Prostate gland (tissue), 2 donors: Measurements from ENCODE around the gene NAT9. TPM values are rescaled to one million over a fixed set of nuclear protein-coding genes. Genes with fewer than 3 reads are reported as not detected.

Source experiments
- DNase-seq: peaks from one replicate; pipeline ENCODE4 v3.0.0-alpha.2; 2019; ENCODE audit warnings: low spot score
- H3K27ac ChIP-seq, 2 donors: fragments of 200-600 bp; sonication (generic); 2 replicates each; pipeline ENCODE4 v1.5.1; 2017 to 2019
- H3K27me3 ChIP-seq: fragments of 200-600 bp; sonication (generic); replicated peaks from 2 replicates; pipeline ENCODE4 v1.5.1; 2019; ENCODE audit not compliant: insufficient read depth
- H3K36me3 ChIP-seq, 2 donors: fragments of 200-600 bp; sonication (generic); 1 replicate in 1 of 2; 2 replicates in 1 of 2; pipeline versions ENCODE4 v1.5.1 to v1.8.1; 2017 to 2019
- H3K4me1 ChIP-seq: fragments of 200-600 bp; sonication (generic); replicated peaks from 2 replicates; pipeline ENCODE4 v1.5.1; 2019
- H3K4me3 ChIP-seq, 2 donors: fragments of 200-600 bp; sonication (generic); 2 replicates each; pipeline ENCODE4 v1.5.1; 2017 to 2019
- H3K9me3 ChIP-seq: fragments of 200-600 bp; sonication (generic); 2 replicates; pipeline ENCODE4 v1.5.1; 2017
- CTCF ChIP-seq, 4 experiments: fragments of 200-600 bp in 2 of 4; fragments of 450-650 bp in 2 of 4; sonication (generic) in 2 of 4; IDR thresholded peaks; 1 replicate in 3 of 4; 2 replicates in 1 of 4; pipeline ENCODE4 v1.5.1; 2016 to 2019; ENCODE audit warnings: antibody characterized with exemption in 4 of 4, mild to moderate bottlenecking in 2 of 4, moderate library complexity in 2 of 4
- POLR2A ChIP-seq: fragments of 450-650 bp; IDR thresholded peaks from one replicate; pipeline ENCODE4 v1.6.1; 2016; ENCODE audit warnings: antibody characterized with exemption, mild to moderate bottlenecking
- POLR2AphosphoS5 ChIP-seq: sonication (generic); formaldehyde crosslinking; IDR thresholded peaks from one replicate; pipeline ENCODE4 v1.6.1; 2017; ENCODE audit warnings: antibody characterized with exemption
- WGBS: methylation state at CpG from one replicate; pipeline ENCODE4 v1.1.5; 2018; 5-methylcytosine and 5-hydroxymethylcytosine counted together
- intact Hi-C: fragments of 100-400 bp; cut with DNase I; formaldehyde crosslinking; loops from one replicate; pipeline ENCODE4 v1.14.2; 2022
- total RNA-seq, 2 donors: library from RNA; depleted of rRNA; stranded (reverse); fragments of >200 nt; gene quantifications; one replicate each; pipeline ENCODE4 v1.1.0, GENCODE V29; 2016

The NAT9 gene
- total RNA-seq, 2 donors from 2014 or later: 29.6 to 49.3 TPM

GRCh38 chr17:74821655-74822334, 45.6 kb upstream of the NAT9 start:
- intact Hi-C loops: no loop called here
- H3K4me1 ChIP-seq: no peaks in the 10 kb centered on the region
- 63% methylated on average over 13 of the region's 13 CpGs for WGBS

GRCh38 chr17:74819801-74820436, 43.8 kb upstream of the NAT9 start:
- TF ChIP-seq POLR2AphosphoS5 (no peak), CTCF (IDR thresholded peaks at IDR 0.05) (no peak), POLR2A (no peak)
- no peak for DNase-seq
- Histone ChIP-seq H3K36me3 (no peaks in the 10 kb centered on the region), H3K9me3 (no peaks in the 10 kb centered on the region), H3K27ac (no peak overlapping the region), H3K4me3 (no peak overlapping the region), H3K4me1 (no peaks in the 10 kb centered on the region), H3K27me3 (no peaks in the 10 kb centered on the region)
- WGBS: 86% methylated on average over 16 of the region's 16 CpGs
- intact Hi-C loops: no loop called here

More at GRCh38 chr17:74821655-74822334, 45.6 kb upstream of the NAT9 start:
- Histone ChIP-seq H3K9me3 (no peaks in the 10 kb centered on the region), H3K27ac (no peak overlapping the region), H3K36me3 (no peaks in the 10 kb centered on the region), H3K27me3 (no peaks in the 10 kb centered on the region), H3K4me3 (no peak overlapping the region)
- no peak for TF ChIP-seq POLR2A
- DNase-seq: no peak

DNA sequence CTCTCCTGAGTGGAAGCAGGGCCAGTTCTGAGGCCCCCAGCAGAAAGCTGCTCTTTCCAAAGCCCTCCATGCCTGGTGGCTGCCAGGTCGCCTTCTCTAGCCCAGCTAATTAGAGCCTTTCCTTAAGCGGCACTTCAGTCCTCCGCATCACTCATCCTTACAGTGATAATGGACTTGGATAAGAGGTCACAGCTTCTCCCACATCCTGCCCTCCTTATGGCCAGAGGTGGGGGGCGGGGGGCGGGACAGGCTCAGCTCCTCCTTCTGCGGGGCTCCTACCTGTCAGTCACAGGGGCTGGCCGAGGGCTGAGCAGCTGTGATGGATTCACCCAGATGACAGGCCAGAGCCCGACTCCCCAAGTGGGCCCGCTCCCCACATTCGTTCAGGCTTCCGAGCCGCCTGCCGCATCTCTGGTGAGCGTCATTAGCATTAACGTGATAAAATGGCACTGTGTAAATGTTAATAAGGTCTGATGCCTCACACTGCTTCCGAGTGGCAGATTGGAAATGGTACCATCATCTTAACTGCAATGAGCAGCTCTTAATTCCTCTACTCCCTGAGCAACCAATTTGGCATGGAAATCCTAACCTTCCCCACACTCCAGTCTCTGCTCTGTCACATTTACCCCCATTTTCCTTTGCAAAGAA, 42.3 kb upstream of the NAT9 start:
- H3K36me3 ChIP-seq: no peaks in the 10 kb centered on the region
- no peak for DNase-seq

DNA sequence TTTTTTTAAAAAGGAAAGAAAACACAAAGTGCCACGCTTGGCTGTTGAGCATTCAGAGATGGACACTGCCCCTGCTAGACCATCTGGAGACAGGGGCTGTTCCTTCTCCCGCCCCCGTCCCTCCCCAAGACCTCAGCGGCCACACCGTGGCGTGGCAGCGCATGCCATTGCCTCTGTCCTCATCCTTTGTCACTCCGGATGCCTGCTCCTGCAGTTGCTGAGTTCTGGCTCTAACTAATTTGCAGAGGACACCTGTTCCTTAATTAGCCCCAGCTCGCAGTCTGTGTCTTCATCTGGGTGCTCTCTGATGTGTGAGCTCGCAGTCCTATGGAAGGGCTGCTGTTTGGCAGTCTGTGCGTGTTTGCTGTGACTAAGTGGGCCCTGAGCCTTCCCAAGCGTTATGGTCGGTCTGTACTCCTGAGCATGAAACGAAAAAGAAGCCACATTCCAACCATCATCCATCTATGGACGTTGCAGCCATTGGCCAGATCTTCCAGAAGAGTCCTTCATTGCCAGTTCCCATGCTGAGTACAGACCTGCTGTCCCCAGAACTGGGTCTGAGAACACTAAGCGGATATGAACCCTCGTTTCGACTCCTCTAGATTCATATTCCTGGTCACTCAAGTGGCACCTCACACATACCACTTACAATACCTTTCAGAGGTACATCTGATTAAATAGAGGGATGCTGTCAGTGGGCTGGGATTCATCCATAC, 40.9 kb upstream of the NAT9 start:
- no peak for DNase-seq
- no peaks in the 10 kb centered on the region for H3K9me3 ChIP-seq
- H3K4me3 ChIP-seq: no peak overlapping the region
- H3K27me3 ChIP-seq: no peaks in the 10 kb centered on the region
- H3K27ac ChIP-seq: no peak overlapping the region
- no peaks in the 10 kb centered on the region for H3K36me3 ChIP-seq
- intact Hi-C loops: no loop called here
- no peaks in the 10 kb centered on the region for H3K4me1 ChIP-seq
- TF ChIP-seq POLR2AphosphoS5 (no peak), CTCF (IDR thresholded peaks at IDR 0.05) (no peak), POLR2A (no peak)
- 88% methylated on average over 18 of the region's 18 CpGs for WGBS

More for the DNA sequence above, 42.3 kb upstream of the NAT9 start:
- Histone ChIP-seq H3K27me3 (no peaks in the 10 kb centered on the region), H3K27ac (no peak overlapping the region), H3K4me3 (no peak overlapping the region), H3K9me3 (no peaks in the 10 kb centered on the region), H3K4me1 (no peaks in the 10 kb centered on the region)
- 93% methylated on average over 16 of the region's 16 CpGs for WGBS
- no peak for TF ChIP-seq POLR2AphosphoS5
- TF ChIP-seq POLR2A: no peak
- no peak for TF ChIP-seq CTCF (IDR thresholded peaks at IDR 0.05)
- intact Hi-C loops: no loop called here
